GM12878 (cell line): ENCODE results near the gene OPN5.

ENCODE experiments used
- CREB1 ChIP-seq: IDR thresholded peaks from 2 replicates; pipeline ENCODE4 v1.6.1; 2012; ENCODE audit warnings: low read depth, mild to moderate bottlenecking, inconsistent platforms
- HDAC2 ChIP-seq: fragments of 200-600 bp; sonication (generic); IDR thresholded peaks from 2 replicates; pipeline ENCODE4 v1.6.1; 2017
- NR2C2 ChIP-seq: IDR thresholded peaks from 2 replicates; pipeline ENCODE4 v1.6.1; 2011; ENCODE audit warnings: borderline replicate concordance, low read depth; ENCODE audit not compliant: control insufficient read depth, insufficient read length
- ZNF274 ChIP-seq: IDR thresholded peaks from one replicate; pipeline ENCODE4 v1.8.0; 2011; ENCODE audit not compliant: insufficient read length, insufficient read depth
- TF ChIP-seq, protein P1 (sequence below), 3 experiments: IDR thresholded peaks in 2 of 3; conservative IDR thresholded peaks in 1 of 3; 2 replicates each; pipeline ENCODE4 v1.5.1; 2011; ENCODE audit warnings: low read depth in 3 of 3, low read length in 3 of 3, mild to moderate bottlenecking in 3 of 3, control low read depth in 2 of 3, moderate library complexity in 2 of 3, inconsistent platforms in 1 of 3, mixed read lengths in 1 of 3; ENCODE audit not compliant: control insufficient read depth in 2 of 3, insufficient read depth in 1 of 3; ENCODE audit errors: extremely low read depth in 1 of 3
- TF ChIP-seq, protein P2 (sequence below): IDR thresholded peaks from 2 replicates; pipeline ENCODE4 v1.6.1; 2011; ENCODE audit warnings: mild to moderate bottlenecking, low read depth, low read length, moderate library complexity; ENCODE audit not compliant: insufficient replicate concordance

- no peak for TF ChIP-seq NR2C2
- TF ChIP-seq ZNF274: no peak
- no peak for TF ChIP-seq HDAC2
- TF ChIP-seq, protein P1, sequence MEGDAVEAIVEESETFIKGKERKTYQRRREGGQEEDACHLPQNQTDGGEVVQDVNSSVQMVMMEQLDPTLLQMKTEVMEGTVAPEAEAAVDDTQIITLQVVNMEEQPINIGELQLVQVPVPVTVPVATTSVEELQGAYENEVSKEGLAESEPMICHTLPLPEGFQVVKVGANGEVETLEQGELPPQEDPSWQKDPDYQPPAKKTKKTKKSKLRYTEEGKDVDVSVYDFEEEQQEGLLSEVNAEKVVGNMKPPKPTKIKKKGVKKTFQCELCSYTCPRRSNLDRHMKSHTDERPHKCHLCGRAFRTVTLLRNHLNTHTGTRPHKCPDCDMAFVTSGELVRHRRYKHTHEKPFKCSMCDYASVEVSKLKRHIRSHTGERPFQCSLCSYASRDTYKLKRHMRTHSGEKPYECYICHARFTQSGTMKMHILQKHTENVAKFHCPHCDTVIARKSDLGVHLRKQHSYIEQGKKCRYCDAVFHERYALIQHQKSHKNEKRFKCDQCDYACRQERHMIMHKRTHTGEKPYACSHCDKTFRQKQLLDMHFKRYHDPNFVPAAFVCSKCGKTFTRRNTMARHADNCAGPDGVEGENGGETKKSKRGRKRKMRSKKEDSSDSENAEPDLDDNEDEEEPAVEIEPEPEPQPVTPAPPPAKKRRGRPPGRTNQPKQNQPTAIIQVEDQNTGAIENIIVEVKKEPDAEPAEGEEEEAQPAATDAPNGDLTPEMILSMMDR (IDR thresholded peaks at IDR 0.05 in 2 of 3, conservative IDR thresholded peaks at IDR 0.05 in 1 of 3; ENCODE audit: control insufficient read depth in 2 of 3, extremely low read depth in 1 of 3, insufficient read depth in 1 of 3, low read depth in 3 of 3, low read length in 3 of 3): no peak
- TF ChIP-seq, protein P2, sequence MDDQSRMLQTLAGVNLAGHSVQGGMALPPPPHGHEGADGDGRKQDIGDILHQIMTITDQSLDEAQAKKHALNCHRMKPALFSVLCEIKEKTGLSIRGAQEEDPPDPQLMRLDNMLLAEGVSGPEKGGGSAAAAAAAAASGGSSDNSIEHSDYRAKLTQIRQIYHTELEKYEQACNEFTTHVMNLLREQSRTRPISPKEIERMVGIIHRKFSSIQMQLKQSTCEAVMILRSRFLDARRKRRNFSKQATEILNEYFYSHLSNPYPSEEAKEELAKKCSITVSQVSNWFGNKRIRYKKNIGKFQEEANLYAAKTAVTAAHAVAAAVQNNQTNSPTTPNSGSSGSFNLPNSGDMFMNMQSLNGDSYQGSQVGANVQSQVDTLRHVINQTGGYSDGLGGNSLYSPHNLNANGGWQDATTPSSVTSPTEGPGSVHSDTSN: no peak
- no peak for TF ChIP-seq CREB1
Observed at GRCh38 chr6:47794577-47795135, 12.8 kb downstream of the OPN5 start.
